Parathyroid adenoma (tissue), 2 donors: ENCODE measurements around the gene PADI6.

Experiments
- H2AFZ ChIP-seq: fragments of 300-600 bp; sonication (generic); one replicate; pipeline ENCODE4 v1.7.0; 2017; ENCODE audit warnings: antibody characterized with exemption, mild to moderate bottlenecking
- H3K27ac ChIP-seq: fragments of 300-600 bp; sonication (generic); one replicate; pipeline ENCODE4 v1.7.0; 2017
- H3K27me3 ChIP-seq: fragments of 300-600 bp; sonication (generic); one replicate; pipeline ENCODE4 v1.7.0; 2017; ENCODE audit warnings: low read length; ENCODE audit not compliant: control insufficient read depth, insufficient read depth
- H3K36me3 ChIP-seq: fragments of 300-600 bp; sonication (generic); one replicate; pipeline ENCODE4 v1.7.0; 2017; ENCODE audit warnings: low read length; ENCODE audit not compliant: control insufficient read depth, insufficient read depth
- H3K4me1 ChIP-seq: fragments of 300-600 bp; sonication (generic); one replicate; pipeline ENCODE4 v1.7.0; 2017; ENCODE audit warnings: control low read depth
- H3K4me2 ChIP-seq: fragments of 300-600 bp; sonication (generic); one replicate; pipeline ENCODE4 v1.7.0; 2017; ENCODE audit warnings: low read length
- H3K4me3 ChIP-seq: fragments of 300-600 bp; sonication (generic); one replicate; pipeline ENCODE4 v1.7.0; 2017; ENCODE audit warnings: low read depth, low read length
- H3K79me2 ChIP-seq: fragments of 300-600 bp; sonication (generic); one replicate; pipeline ENCODE4 v1.7.0; 2017; ENCODE audit warnings: control low read depth
- H3K9ac ChIP-seq: fragments of 300-600 bp; sonication (generic); one replicate; pipeline ENCODE4 v1.7.0; 2017; ENCODE audit warnings: mild to moderate bottlenecking
- H3K9me3 ChIP-seq: fragments of 300-600 bp; sonication (generic); one replicate; pipeline ENCODE4 v1.7.0; 2017; ENCODE audit warnings: low read length; ENCODE audit not compliant: control insufficient read depth
- CTCF ChIP-seq: fragments of 300-600 bp; sonication (generic); IDR thresholded peaks from one replicate; pipeline ENCODE4 v1.7.0; 2017; ENCODE audit warnings: antibody characterized with exemption, mild to moderate bottlenecking
- donor health status: primary hyperparathyroidism.

The PADI6 gene

GRCh38 chr1:17335821-17336710 lies 35.9 kb upstream of the PADI6 start:
- no peaks in the 10 kb centered on the region for H3K9me3 ChIP-seq
- H3K9ac ChIP-seq, result no peak overlapping the region
- no peak overlapping the region for H3K4me3 ChIP-seq
- no peaks in the 10 kb centered on the region for H3K79me2 ChIP-seq
- TF ChIP-seq CTCF, result peak; percentile 56
- H3K4me2 ChIP-seq, result no peak overlapping the region
- H2AFZ ChIP-seq, result no peak overlapping the region
- no peaks in the 10 kb centered on the region for H3K27me3 ChIP-seq
- H3K36me3 ChIP-seq, result no peaks in the 10 kb centered on the region
- no peaks in the 10 kb centered on the region for H3K4me1 ChIP-seq
- no peak overlapping the region for H3K27ac ChIP-seq

- Histone ChIP-seq H3K27ac (no peak overlapping the region), H2AFZ (no peak overlapping the region), H3K4me2 (no peak overlapping the region), H3K79me2 (no peaks in the 10 kb centered on the region), H3K9ac (no peak overlapping the region), H3K27me3 (no peaks in the 10 kb centered on the region), H3K36me3 (no peaks in the 10 kb centered on the region), H3K9me3 (no peaks in the 10 kb centered on the region), H3K4me1 (no peaks in the 10 kb centered on the region), H3K4me3 (no peak overlapping the region)
- TF ChIP-seq CTCF, result no peak
Observed at GRCh38 chr1:17338706-17339493, 33.1 kb upstream of the PADI6 start.

DNA sequence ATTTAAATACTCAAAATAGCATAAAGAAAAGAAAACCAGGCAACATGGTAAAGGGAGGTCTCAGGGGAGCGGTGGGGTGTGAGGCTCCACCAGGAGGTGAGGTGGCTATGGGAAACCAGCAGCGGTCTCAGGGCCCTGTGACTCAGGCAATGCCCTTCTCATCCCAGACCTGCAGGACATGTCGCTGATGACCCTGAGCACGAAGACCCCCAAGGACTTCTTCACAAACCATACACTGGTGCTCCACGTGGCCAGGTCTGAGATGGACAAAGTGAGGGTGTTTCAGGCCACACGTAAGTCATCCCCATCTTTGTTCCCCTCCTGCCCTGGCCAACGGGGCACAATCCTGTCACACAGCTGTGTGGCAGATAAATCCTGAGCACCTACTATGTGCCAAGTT lies 32.5 kb upstream of the PADI6 start:
- Histone ChIP-seq H3K4me1 (no peaks in the 10 kb centered on the region), H3K27ac (no peak overlapping the region), H3K9ac (no peak overlapping the region), H3K4me2 (no peak overlapping the region), H3K79me2 (no peaks in the 10 kb centered on the region), H3K9me3 (no peaks in the 10 kb centered on the region), H2AFZ (no peak overlapping the region), H3K36me3 (no peaks in the 10 kb centered on the region), H3K4me3 (no peak overlapping the region), H3K27me3 (no peaks in the 10 kb centered on the region)
- no peak for TF ChIP-seq CTCF

- H3K27me3 ChIP-seq, result no peaks in the 10 kb centered on the region
- no peaks in the 10 kb centered on the region for H3K79me2 ChIP-seq
- no peak overlapping the region for H3K9ac ChIP-seq
- no peaks in the 10 kb centered on the region for H3K4me1 ChIP-seq
- no peak overlapping the region for H3K4me2 ChIP-seq
- H3K9me3 ChIP-seq, result no peaks in the 10 kb centered on the region
- no peak for TF ChIP-seq CTCF
- H2AFZ ChIP-seq, result no peak overlapping the region
- no peak overlapping the region for H3K4me3 ChIP-seq
- H3K36me3 ChIP-seq, result no peaks in the 10 kb centered on the region
- H3K27ac ChIP-seq, result no peak overlapping the region
Observed at GRCh38 chr1:17340358-17340757, 31.6 kb upstream of the PADI6 start.
